Measurements from ENCODE around the gene TMEM190.
"Not testable (repeated sequence)": the region's sequence is repeated elsewhere in the genome, so short reads cannot be mapped to it uniquely, and the experiment has no call there.

The TMEM190 gene

DNA sequence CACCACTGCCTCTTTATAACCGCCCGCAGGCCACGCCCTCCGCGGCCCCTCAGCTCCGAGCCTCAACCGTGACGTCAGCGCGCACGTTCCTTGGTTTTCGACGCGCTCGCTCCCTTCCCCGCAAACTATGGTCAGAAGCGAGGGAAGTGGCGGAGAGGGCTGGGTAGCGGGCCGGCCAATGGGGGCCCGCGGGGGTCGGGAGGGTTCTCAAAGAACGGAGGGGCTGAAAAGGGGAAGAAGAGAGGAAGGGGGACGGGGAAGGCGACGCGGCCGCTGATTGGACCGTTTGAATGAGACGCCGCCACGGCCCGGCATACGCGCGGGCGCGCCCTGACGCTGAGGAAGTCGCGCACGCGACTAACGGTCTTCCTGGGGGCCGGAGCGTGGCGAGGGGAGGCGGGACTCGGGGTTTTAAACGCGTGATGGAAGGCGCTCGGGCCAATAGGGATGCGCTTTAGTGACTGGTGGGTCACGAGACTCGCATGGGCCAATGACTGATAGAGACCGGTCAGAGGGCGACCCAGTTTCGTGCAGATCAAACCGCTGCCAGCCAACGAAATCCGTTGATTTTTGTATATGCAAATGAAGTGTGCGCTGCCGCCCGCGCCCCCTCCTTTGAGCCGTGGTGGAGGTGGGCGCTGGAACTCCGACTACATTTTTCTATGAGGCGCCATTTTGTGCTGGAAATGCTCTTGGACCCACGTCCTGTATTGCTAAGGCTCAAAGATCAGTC lies 31.3 kb downstream of the TMEM190 start:
- TF ChIP-seq, protein P1, sequence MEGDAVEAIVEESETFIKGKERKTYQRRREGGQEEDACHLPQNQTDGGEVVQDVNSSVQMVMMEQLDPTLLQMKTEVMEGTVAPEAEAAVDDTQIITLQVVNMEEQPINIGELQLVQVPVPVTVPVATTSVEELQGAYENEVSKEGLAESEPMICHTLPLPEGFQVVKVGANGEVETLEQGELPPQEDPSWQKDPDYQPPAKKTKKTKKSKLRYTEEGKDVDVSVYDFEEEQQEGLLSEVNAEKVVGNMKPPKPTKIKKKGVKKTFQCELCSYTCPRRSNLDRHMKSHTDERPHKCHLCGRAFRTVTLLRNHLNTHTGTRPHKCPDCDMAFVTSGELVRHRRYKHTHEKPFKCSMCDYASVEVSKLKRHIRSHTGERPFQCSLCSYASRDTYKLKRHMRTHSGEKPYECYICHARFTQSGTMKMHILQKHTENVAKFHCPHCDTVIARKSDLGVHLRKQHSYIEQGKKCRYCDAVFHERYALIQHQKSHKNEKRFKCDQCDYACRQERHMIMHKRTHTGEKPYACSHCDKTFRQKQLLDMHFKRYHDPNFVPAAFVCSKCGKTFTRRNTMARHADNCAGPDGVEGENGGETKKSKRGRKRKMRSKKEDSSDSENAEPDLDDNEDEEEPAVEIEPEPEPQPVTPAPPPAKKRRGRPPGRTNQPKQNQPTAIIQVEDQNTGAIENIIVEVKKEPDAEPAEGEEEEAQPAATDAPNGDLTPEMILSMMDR (conservative IDR thresholded peaks at IDR 0.05; ENCODE audit: low read length): no peak
- H3K4me3 ChIP-seq (ENCODE audit: low read length): peak overlapping the region; percentile 79
- peak; percentile 99 for DNase-seq (ENCODE audit: low read depth)

DNA sequence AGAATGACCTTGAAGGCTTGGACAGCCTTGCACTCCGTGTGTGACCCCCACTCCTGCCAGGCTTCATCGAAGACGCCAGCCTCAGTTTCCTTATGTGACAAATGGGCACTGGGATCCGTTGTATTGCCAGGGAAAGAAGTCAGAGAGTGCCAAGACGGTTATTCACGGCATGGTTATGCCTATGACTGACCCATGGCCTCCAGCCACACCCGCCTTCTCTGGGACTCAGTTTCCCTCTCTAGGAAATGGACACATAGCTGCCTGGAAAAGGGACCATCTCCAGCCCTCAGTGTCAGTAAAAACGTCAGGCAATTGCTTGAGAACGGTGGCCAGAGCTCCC lies 31.9 kb downstream of the TMEM190 start:
- peak overlapping the region; percentile 74 for H3K4me3 ChIP-seq (ENCODE audit: low read length)
- no peak for DNase-seq (ENCODE audit: low read depth)
- TF ChIP-seq, protein P1 (conservative IDR thresholded peaks at IDR 0.05; ENCODE audit: low read length): no peak

DNA sequence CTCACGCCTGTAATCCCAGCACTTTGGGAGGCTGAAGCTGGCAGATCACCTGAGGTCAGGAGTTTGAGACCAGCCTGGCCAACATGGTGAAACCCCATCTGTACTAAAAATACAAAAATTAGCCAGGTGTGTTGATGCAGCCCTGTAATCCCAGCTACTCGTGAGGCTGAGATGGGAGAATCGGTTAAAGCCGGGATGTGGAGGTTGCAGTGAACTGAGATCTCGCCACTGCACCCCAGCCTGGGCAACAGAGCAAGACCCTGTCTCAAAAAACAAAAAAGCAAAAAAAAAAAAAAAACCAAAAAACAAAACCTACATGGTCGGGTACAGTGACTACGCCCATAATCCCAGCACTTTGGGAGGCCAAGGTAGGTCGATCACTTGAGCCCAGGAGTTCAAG lies 32.6 kb downstream of the TMEM190 start:
- DNase-seq (ENCODE audit: low read depth); H3K4me3 ChIP-seq (ENCODE audit: low read length): not testable (repeated sequence)

DNA sequence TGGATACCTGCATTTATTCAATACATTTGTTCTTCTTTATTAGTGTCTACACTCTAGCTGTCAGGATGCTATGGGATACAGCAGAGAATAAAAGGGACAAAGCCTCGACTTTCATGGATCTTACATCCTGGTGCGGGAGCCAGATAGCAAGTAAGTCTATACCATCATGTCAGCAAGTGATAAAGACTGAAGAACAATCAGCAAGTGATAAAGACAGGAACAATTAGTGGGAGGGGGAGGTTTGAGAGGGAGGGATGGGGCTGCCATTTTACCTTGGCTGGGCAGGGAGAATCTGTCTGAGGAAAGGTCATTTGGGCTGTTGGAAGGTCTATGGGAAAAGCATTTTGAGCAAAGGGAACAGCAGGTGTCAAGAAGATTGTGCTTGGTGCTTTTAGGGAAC lies 33.5 kb downstream of the TMEM190 start:
- TF ChIP-seq, protein P1 (conservative IDR thresholded peaks at IDR 0.05; ENCODE audit: low read length): no peak
- no peak for DNase-seq (ENCODE audit: low read depth)
- no peak overlapping the region for H3K4me3 ChIP-seq (ENCODE audit: low read length)

DNA sequence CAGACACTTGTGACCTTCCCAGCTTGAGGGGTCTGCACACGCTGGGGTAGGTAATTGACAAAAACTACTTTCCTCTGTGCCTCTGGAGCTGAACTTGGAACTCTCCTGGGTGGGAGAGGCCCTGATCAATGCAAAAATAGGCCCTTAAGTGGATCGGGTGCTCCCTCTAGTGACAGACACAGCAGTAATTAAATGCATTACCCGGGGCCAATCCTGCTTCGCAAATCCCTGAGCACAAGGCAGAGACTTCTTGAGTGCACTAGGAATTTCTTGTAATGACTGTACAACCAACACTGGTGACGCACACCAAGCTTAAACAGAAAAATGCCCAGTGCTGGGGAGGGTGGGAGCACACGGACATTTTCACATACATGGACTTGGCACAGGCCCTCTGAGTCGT lies 41.6 kb downstream of the TMEM190 start:
- H3K4me3 ChIP-seq (ENCODE audit: low read length): no peak overlapping the region
- peak; percentile 84 for DNase-seq (ENCODE audit: low read depth)
- TF ChIP-seq, protein P1 (conservative IDR thresholded peaks at IDR 0.05; ENCODE audit: low read length): peak; percentile 80

DNA sequence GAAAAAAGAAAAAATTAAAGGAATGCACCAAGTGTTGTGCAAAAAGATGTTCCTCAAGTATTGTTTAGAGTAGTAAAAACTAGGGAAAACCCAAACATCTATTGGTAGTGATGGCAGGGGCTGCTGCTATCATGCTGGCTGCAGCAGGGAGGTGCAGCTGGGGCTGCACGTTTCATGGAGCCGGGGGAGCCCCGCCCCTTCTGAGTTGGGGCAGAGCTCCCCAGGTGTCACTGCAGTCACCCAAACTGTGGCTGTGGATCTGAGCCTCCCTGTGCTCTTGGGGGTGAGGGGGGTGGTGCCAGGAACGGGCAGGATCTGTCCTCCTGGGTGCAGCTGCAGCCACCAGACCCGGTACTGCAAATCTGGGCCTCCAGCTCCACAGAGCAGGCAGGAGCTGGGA lies 42.5 kb downstream of the TMEM190 start:
- DNase-seq (ENCODE audit: low read depth): no peak
- TF ChIP-seq, protein P1 (conservative IDR thresholded peaks at IDR 0.05; ENCODE audit: low read length): no peak

DNA sequence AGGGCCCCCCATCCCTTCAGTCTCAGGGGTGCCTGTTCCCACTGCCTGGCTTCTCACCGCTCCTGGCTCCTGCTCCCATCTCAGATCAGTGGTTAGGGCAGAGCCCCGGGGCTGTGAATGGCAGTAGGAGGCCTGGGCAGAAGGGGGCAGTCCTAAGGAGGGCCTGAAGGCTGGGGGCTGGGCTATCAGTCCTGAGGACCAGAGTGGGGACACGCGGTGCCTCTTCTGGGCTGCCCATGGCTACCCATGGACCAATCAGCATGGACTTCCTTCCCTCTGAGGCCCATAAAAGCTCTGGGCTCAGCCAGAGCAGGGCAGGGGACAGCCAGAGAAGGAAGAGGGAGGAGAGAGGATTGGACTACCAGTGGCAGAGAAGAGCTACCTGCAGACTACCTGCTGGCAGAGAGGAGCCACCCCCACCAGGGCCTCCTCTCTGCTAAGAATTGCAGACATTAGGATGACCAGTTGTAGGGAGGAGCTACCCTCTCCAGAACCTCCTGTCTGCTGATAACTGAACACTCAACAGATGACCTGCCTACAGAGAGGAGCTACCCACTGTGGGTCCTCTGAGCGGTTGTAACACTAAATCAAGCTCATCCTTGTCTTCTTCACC lies 43.1 kb downstream of the TMEM190 start:
- no peak overlapping the region for H3K4me3 ChIP-seq (ENCODE audit: low read length)
- no peak for DNase-seq (ENCODE audit: low read depth)
- TF ChIP-seq, protein P1 (conservative IDR thresholded peaks at IDR 0.05; ENCODE audit: low read length): no peak

More for the DNA sequence above, 42.5 kb downstream of the TMEM190 start:
- no peak overlapping the region for H3K4me3 ChIP-seq (ENCODE audit: low read length)

DNA sequence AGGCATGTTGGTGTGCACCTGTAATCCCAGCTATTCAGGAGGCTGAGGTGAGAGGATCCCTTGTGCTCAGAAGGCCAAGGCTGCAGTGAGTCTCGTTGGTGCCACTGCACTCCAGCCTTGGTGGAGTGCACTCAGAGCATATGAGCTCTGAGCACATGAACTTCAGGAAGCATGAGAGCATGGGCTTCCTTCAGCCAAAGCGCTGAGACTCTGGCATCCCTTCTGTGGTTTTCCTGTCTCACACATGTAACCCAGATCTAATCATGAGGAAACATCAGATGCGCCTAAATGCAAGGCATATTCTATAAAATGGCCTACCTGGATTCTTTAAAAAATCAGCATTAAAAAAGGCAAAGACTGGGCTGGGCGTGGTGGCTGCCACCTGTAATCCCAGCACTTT lies 44.7 kb downstream of the TMEM190 start:
- not testable (repeated sequence) for H3K4me3 ChIP-seq (ENCODE audit: low read length)
- peak; percentile 20 for DNase-seq (ENCODE audit: low read depth)

All from AG10803 (cell line).